CD4-positive, alpha-beta memory T cell (primary cell): ENCODE data around the gene CA14. TPM values are rescaled to one million over a fixed set of nuclear protein-coding genes. Genes with fewer than 3 reads are reported as not detected.
A peak's percentile ranks its signal among the peaks of the same experiment; 100 is the strongest.

ENCODE experiments used
- CTCF ChIA-PET: fragments of 350-600 bp; sonication (Branson Sonifier 250); formaldehyde crosslinking; loops from one replicate; lab custom pipeline; 2021; ENCODE audit warnings: inconsistent platforms; ENCODE audit not compliant: partially characterized antibody; lab: Charles Lee
- POLR2A ChIA-PET: fragments of 350-600 bp; sonication (Branson Sonifier 250); formaldehyde crosslinking; loops from one replicate; lab custom pipeline; 2021; ENCODE audit not compliant: partially characterized antibody; lab: Charles Lee
- DNase-seq, 5 donors: peaks; one replicate each; pipeline versions ENCODE4 v3.0.0 to v3.0.0-alpha.2; 2020 to 2022; ENCODE audit warnings: mixed read lengths in 1 of 5
- H3K27ac ChIP-seq: one replicate; pipeline ENCODE4 v1.7.0; 2013; ENCODE audit warnings: low read depth, low read length
- H3K27me3 ChIP-seq: 2 replicates; pipeline ENCODE4 v1.7.0; 2013; ENCODE audit warnings: mild to moderate bottlenecking, low read length, moderate library complexity; ENCODE audit not compliant: insufficient read depth
- H3K36me3 ChIP-seq: 2 replicates; pipeline ENCODE4 v1.7.0; 2013; ENCODE audit warnings: mild to moderate bottlenecking, low read length, moderate library complexity; ENCODE audit not compliant: insufficient read depth
- H3K4me1 ChIP-seq: 2 replicates; pipeline ENCODE4 v1.7.0; 2013; ENCODE audit warnings: mild to moderate bottlenecking, low read length, moderate library complexity; ENCODE audit not compliant: insufficient read depth
- H3K4me3 ChIP-seq, 2 donors: one replicate each; pipeline ENCODE4 v1.7.0; 2013; ENCODE audit warnings: low read length in 2 of 2, mild to moderate bottlenecking in 1 of 2
- H3K9me3 ChIP-seq, 2 donors: one replicate each; pipeline ENCODE4 v1.7.0; 2013; ENCODE audit warnings: low read length in 2 of 2, control low read depth in 1 of 2; ENCODE audit not compliant: control insufficient read depth in 1 of 2
- H3K27ac Mint-ChIP-seq, 7 donors: one replicate each; pipeline ENCODE4 v1.8.0; 2020 to 2021; ENCODE audit warnings: mixed read lengths in 7 of 7, mild to moderate bottlenecking in 6 of 7, inconsistent platforms in 3 of 7, moderate library complexity in 3 of 7
- H3K27me3 Mint-ChIP-seq, 2 donors: one replicate each; pipeline ENCODE4 v1.8.0; 2020 to 2021; ENCODE audit warnings: mixed read lengths in 2 of 2
- H3K36me3 Mint-ChIP-seq, 2 donors: one replicate each; pipeline ENCODE4 v1.8.0; 2020 to 2021; ENCODE audit warnings: mixed read lengths in 2 of 2, inconsistent platforms in 1 of 2, mild to moderate bottlenecking in 1 of 2
- H3K4me1 Mint-ChIP-seq, 4 donors: one replicate each; pipeline ENCODE4 v1.8.0; 2020 to 2021; ENCODE audit warnings: mixed read lengths in 4 of 4, mild to moderate bottlenecking in 1 of 4
- H3K4me3 Mint-ChIP-seq, 8 donors: one replicate each; pipeline ENCODE4 v1.8.0; 2020 to 2021; ENCODE audit warnings: mixed read lengths in 8 of 8, mild to moderate bottlenecking in 7 of 8, moderate library complexity in 6 of 8, inconsistent platforms in 3 of 8
- H3K9me3 Mint-ChIP-seq, 8 donors: one replicate each; pipeline ENCODE4 v1.8.0; 2020 to 2021; ENCODE audit warnings: mixed read lengths in 8 of 8, mild to moderate bottlenecking in 5 of 8, inconsistent platforms in 3 of 8, moderate library complexity in 1 of 8
- intact Hi-C: fragments of 100-400 bp; cut with micrococcal nuclease; formaldehyde crosslinking; loops from one replicate; pipeline ENCODE4 v1.15.1; 2023
- polyA plus RNA-seq, 2 donors: library from polyadenylated mRNA; unstranded; fragments of 300-500 nt; fragmentation: Illumina TruSeq; gene quantifications; one replicate each; pipeline ENCODE4 v1.2.3, GENCODE V29; 2021
- total RNA-seq, 2 experiments: library from RNA; stranded (reverse); gene quantifications; one replicate each; pipeline ENCODE4 v1.2.3, GENCODE V29; 2021

Gene CA14
- total and polyA plus RNA-seq, 4 experiments from 2014 or later = 0.40 TPM; not detected in 3

- no peak for DNase-seq
- intact Hi-C loops = loop anchor here (1.0 to 5.0 kb wide), 2 partner anchors 25 to 741 kb away; no protein-coding TSS in a partner anchor
- ChIA-PET CTCF (interaction anchor here (0.7 to 4.5 kb wide), 32 partner anchors 9 to 933 kb away, joined by 3 to 45 read pairs (median 5); partner anchors contain the start of genes APH1A, C1orf54, CIART and FALEC), POLR2A (interaction anchor here (0.6 to 1.5 kb wide), 5 partner anchors 12 to 305 kb away, joined by 3 to 7 read pairs (median 4); partner anchors contain the start of gene APH1A)
- Mint-ChIP-seq H3K27me3 (peaks cover 21 to 28% of the 10 kb centered on the region in 2 donors), H3K4me1 (peaks cover 8 to 21% (median 13%) of the 10 kb centered on the region in 4 donors), H3K4me3 (peak overlapping the region in 7 of 8 donors; percentile 63 to 85 (median 79)), H3K27ac (peak overlapping the region in 2 of 7 donors; percentile 20 to 68), H3K36me3 (no peaks in the 10 kb centered on the region), H3K9me3 (no peaks in the 10 kb centered on the region)
- Histone ChIP-seq H3K9me3 (no peaks in the 10 kb centered on the region), H3K27ac (no peak overlapping the region), H3K4me3 (no peak overlapping the region), H3K4me1 (peaks cover 15% of the 10 kb centered on the region), H3K27me3 (peaks cover 27% of the 10 kb centered on the region), H3K36me3 (no peaks in the 10 kb centered on the region)
Observed at GRCh38 chr1:150256198-150256553, 1.4 kb upstream of the CA14 start.

GRCh38 chr1:150256554-150257341, 826 bp upstream of the CA14 start:
- intact Hi-C loops = loop anchor here (1.0 to 5.0 kb wide), 2 partner anchors 25 to 741 kb away; no protein-coding TSS in a partner anchor
- Mint-ChIP-seq H3K4me1 (peaks cover 8 to 21% (median 13%) of the 10 kb centered on the region in 4 donors), H3K36me3 (no peaks in the 10 kb centered on the region), H3K4me3 (peak overlapping the region in 3 of 8 donors; percentile 4 to 85 (median 81)), H3K9me3 (no peaks in the 10 kb centered on the region), H3K27ac (no peak overlapping the region), H3K27me3 (peaks cover 21 to 28% of the 10 kb centered on the region in 2 donors)
- no peaks in the 10 kb centered on the region for H3K36me3 ChIP-seq
- ChIA-PET POLR2A (interaction anchor here (0.6 to 1.5 kb wide), 4 partner anchors 12 to 304 kb away, joined by 3 to 7 read pairs (median 4); partner anchors contain the start of gene APH1A), CTCF (interaction anchor here (0.7 to 4.5 kb wide), 31 partner anchors 9 to 933 kb away, joined by 3 to 45 read pairs (median 5); partner anchors contain the start of genes APH1A, C1orf54, CIART and FALEC)
- H3K27ac ChIP-seq = no peak overlapping the region
- peaks cover 15% of the 10 kb centered on the region for H3K4me1 ChIP-seq
- peaks cover 27% of the 10 kb centered on the region for H3K27me3 ChIP-seq
- no peak overlapping the region for H3K4me3 ChIP-seq
- H3K9me3 ChIP-seq = no peaks in the 10 kb centered on the region
- DNase-seq = no peak

DNA sequence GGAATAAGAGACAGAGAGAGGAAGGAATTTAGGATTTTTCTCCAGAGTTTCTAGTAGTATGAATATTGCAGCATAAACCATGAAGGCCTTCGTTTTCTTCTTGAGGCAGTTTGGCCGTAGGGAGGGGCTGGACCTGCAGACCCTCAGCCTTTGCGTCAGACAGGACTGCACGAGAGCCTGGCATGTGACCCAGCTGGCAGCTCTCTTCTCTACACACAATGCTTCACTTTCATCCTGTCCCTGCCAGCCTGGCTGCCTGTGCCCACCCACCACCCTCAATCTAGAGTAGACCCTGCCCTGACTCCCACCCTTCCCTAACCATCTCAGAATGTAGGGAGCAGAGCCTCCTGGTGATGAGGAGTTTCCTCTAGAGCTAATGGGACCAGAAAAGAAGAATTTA, 1.6 kb downstream of the CA14 start:
- no peaks in the 10 kb centered on the region for H3K9me3 Mint-ChIP-seq
- DNase-seq = no peak
- Histone ChIP-seq H3K9me3 (no peaks in the 10 kb centered on the region), H3K4me3 (no peak overlapping the region), H3K27me3 (peaks cover 27% of the 10 kb centered on the region), H3K36me3 (peaks cover under 1% of the 10 kb centered on the region), H3K27ac (no peak overlapping the region), H3K4me1 (peaks cover 15% of the 10 kb centered on the region)
- H3K4me1 Mint-ChIP-seq = peaks cover 8 to 25% (median 13%) of the 10 kb centered on the region in 4 donors
- intact Hi-C loops = loop anchor here (5.0 kb wide), 1 partner anchor 738 kb away; no protein-coding TSS in a partner anchor
- peak overlapping the region in 1 of 8 donors; percentile 49 for H3K4me3 Mint-ChIP-seq
- peaks cover 21 to 24% of the 10 kb centered on the region in 2 donors for H3K27me3 Mint-ChIP-seq
- H3K27ac Mint-ChIP-seq = no peak overlapping the region
- POLR2A ChIA-PET = no interaction called here
- H3K36me3 Mint-ChIP-seq = no peaks in the 10 kb centered on the region
- CTCF ChIA-PET = no interaction called here

- Mint-ChIP-seq H3K36me3 (peaks cover 2 to 7% of the 10 kb centered on the region in 2 donors), H3K9me3 (no peaks in the 10 kb centered on the region), H3K4me1 (peaks cover 8 to 25% (median 13%) of the 10 kb centered on the region in 4 donors), H3K27me3 (peaks cover 19 to 24% of the 10 kb centered on the region in 2 donors), H3K4me3 (no peak overlapping the region), H3K27ac (peak overlapping the region in 1 of 7 donors; percentile 36)
- DNase-seq = no peak
- Histone ChIP-seq H3K4me3 (no peak overlapping the region), H3K27me3 (peaks cover 27% of the 10 kb centered on the region), H3K4me1 (peaks cover 15% of the 10 kb centered on the region), H3K9me3 (no peaks in the 10 kb centered on the region), H3K36me3 (peaks cover 7% of the 10 kb centered on the region), H3K27ac (no peak overlapping the region)
- ChIA-PET POLR2A (interaction anchor here (1.0 kb wide), 1 partner anchor 9 kb away, joined by 6 read pairs; the partner anchor contains the start of gene APH1A), CTCF (interaction anchor here (2.5 kb wide), 1 partner anchor 9 kb away, joined by 10 read pairs; no protein-coding TSS in a partner anchor)
- intact Hi-C loops = loop anchor here (5.0 kb wide), 1 partner anchor 737 kb away; no protein-coding TSS in a partner anchor
Observed at GRCh38 chr1:150259758-150260669, 2.4 kb downstream of the CA14 start.

DNA sequence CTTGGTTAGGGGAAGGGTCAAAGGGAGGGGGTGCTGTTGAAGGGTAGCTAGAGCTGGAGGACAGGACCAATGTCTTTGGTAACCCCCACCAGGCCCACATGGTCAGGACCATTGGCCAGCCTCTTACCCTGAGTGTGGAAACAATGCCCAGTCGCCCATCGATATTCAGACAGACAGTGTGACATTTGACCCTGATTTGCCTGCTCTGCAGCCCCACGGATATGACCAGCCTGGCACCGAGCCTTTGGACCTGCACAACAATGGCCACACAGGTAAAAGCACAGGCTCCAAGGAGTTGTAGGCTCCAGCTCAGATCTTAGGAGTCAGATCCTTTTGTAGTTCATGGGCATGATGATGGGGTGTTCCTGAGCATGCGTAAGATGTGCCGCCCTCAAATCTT, 3.8 kb downstream of the CA14 start:
- peaks cover 13 to 20% of the 10 kb centered on the region in 2 donors for H3K36me3 Mint-ChIP-seq
- Histone ChIP-seq H3K4me1 (peaks cover 4% of the 10 kb centered on the region), H3K27ac (no peak overlapping the region), H3K27me3 (peaks cover 24% of the 10 kb centered on the region), H3K9me3 (no peaks in the 10 kb centered on the region), H3K36me3 (peaks cover 21% of the 10 kb centered on the region), H3K4me3 (no peak overlapping the region)
- no peaks in the 10 kb centered on the region for H3K9me3 Mint-ChIP-seq
- ChIA-PET CTCF (interaction anchor here (2.5 kb wide), 1 partner anchor 10 kb away, joined by 10 read pairs; no protein-coding TSS in a partner anchor), POLR2A (no interaction called here)
- no peak for DNase-seq
- H3K4me1 Mint-ChIP-seq = peaks cover 0 to 17% (median 6%) of the 10 kb centered on the region in 4 donors
- peaks cover 15 to 21% of the 10 kb centered on the region in 2 donors for H3K27me3 Mint-ChIP-seq
- H3K27ac Mint-ChIP-seq = no peak overlapping the region
- intact Hi-C loops = no loop called here
- H3K4me3 Mint-ChIP-seq = no peak overlapping the region

DNA sequence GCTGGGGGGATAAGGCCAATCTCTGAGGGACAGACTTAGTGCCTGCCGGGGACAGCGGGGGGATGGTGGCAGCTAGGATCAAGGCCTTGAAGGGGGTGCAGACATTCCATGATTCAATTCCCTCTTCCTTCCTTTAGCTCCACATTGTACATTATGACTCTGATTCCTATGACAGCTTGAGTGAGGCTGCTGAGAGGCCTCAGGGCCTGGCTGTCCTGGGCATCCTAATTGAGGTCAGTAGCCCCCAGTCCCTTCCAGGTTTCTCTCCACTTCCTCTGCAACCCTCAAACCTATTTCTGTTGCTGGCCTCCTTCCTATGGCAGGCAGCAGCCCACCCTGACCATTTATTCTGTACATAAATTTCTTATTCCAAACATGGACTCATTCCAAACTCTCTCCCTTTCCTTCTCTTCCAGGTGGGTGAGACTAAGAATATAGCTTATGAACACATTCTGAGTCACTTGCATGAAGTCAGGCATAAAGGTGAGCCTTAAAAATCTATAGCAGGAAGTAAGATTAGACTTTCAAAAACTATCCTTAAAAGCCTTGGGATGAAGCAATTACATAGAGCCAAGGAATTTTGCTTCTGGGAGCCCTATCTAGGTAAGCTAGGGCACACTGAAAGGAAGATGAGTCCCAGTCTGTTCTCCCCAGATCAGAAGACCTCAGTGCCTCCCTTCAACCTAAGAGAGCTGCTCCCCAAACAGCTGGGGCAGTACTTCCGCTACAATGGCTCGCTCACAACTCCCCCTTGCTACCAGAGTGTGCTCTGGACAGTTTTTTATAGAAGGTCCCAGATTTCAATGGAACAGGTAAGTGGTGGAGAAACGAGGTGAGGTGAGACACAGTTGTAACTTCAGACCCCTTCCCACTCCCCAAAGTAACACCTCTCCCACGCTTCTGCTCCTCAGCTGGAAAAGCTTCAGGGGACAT, 5.1 kb downstream of the CA14 start:
- Mint-ChIP-seq H3K9me3 (no peaks in the 10 kb centered on the region), H3K36me3 (peaks cover 19 to 31% of the 10 kb centered on the region in 2 donors), H3K27ac (peak overlapping the region in 4 of 7 donors; percentile 37 to 43 (median 40)), H3K4me3 (no peak overlapping the region), H3K27me3 (peaks cover 5 to 11% of the 10 kb centered on the region in 2 donors), H3K4me1 (peaks cover 6 to 19% (median 13%) of the 10 kb centered on the region in 4 donors)
- ChIA-PET POLR2A (interaction anchor here (0.6 to 0.9 kb wide), 4 partner anchors 9 to 123 kb away, joined by 3 to 4 read pairs (median 4); partner anchors contain the start of gene RPRD2), CTCF (interaction anchor here (0.8 to 2.5 kb wide), 4 partner anchors 9 to 19 kb away, joined by 5 to 10 read pairs (median 6); partner anchors contain the start of gene C1orf54)
- intact Hi-C loops = no loop called here
- Histone ChIP-seq H3K27ac (no peak overlapping the region), H3K36me3 (peaks cover 30% of the 10 kb centered on the region), H3K4me3 (no peak overlapping the region), H3K4me1 (peaks cover 10% of the 10 kb centered on the region), H3K9me3 (no peaks in the 10 kb centered on the region), H3K27me3 (peaks cover 11% of the 10 kb centered on the region)
- DNase-seq = no peak
